HepG2 (cell line): ENCODE measurements around the gene NTN3. TPM values are rescaled to one million over a fixed set of nuclear protein-coding genes. Genes with fewer than 3 reads are reported as not detected.

Experiments used
- MYC ChIP-seq: sonication (generic); formaldehyde crosslinking; IDR thresholded peaks from 2 replicates; pipeline ENCODE4 v1.9.0; 2021; ENCODE audit warnings: missing genetic modification reagents, borderline replicate concordance
- REPIN1 ChIP-seq: sonication (generic); formaldehyde crosslinking; IDR thresholded peaks from 2 replicates; pipeline ENCODE4 v1.8.0; 2022; ENCODE audit warnings: missing genetic modification reagents, low read depth, mild to moderate bottlenecking, borderline replicate concordance
- ZBTB43 ChIP-seq: sonication (generic); formaldehyde crosslinking; conservative IDR thresholded peaks from 2 replicates; pipeline ENCODE4 v1.4.0; 2020; ENCODE audit warnings: missing genetic modification reagents
- ZNF280D ChIP-seq: sonication (generic); formaldehyde crosslinking; IDR thresholded peaks from 2 replicates; pipeline ENCODE4 v1.5.1; 2020; ENCODE audit warnings: mild to moderate bottlenecking, missing genetic modification reagents
- ZNF773 ChIP-seq: sonication (generic); formaldehyde crosslinking; IDR thresholded peaks from 2 replicates; pipeline ENCODE4 v1.4.0; 2020; ENCODE audit warnings: missing genetic modification reagents, borderline replicate concordance
- polyA plus RNA-seq, 8 experiments: library from polyadenylated mRNA; depleted of rRNA in 3 of 8; stranded (reverse) in 7 of 8; unstranded in 1 of 8; fragments of >200 nt; fragmentation: Illumina TruSeq in 4 of 8; extraction: Trizol in 4 of 8; gene quantifications; 2 replicates each; pipeline versions ENCODE4 v1.2.1 to v1.2.3, GENCODE V29; 2011 to 2016; ENCODE audit warnings: low read depth in 4 of 8, missing spikeins in 1 of 8, mixed read lengths in 1 of 8; ENCODE audit not compliant: insufficient read depth in 1 of 8
- total RNA-seq, 5 experiments: library from RNA; depleted of rRNA; stranded (reverse); fragments of >200 nt; fragmentation: Illumina TruSeq; extraction: Trizol; gene quantifications; 2 replicates each; pipeline ENCODE4 v1.2.3, GENCODE V29; 2016; ENCODE audit warnings: low read depth in 1 of 5
- TF ChIP-seq, protein P1 (sequence below): sonication (generic); formaldehyde crosslinking; IDR thresholded peaks from 2 replicates; pipeline ENCODE4 v1.8.1; 2023; ENCODE audit warnings: missing genetic modification reagents, mild to moderate bottlenecking, borderline replicate concordance

Gene NTN3
- total and polyA plus RNA-seq, 2 of the 13 experiments (the other 11 are each of a cell fraction or from before 2014, with no cell fraction given), result 0.09 to 0.20 TPM

GRCh38 chr16:2489581-2489980, 18.5 kb downstream of the NTN3 start (continued):
- TF ChIP-seq ZNF280D (CRISPR knock-in tag) (no peak), MYC (CRISPR knock-in tag) (no peak), ZNF773 (CRISPR knock-in tag) (no peak), ZBTB43 (CRISPR knock-in tag) (no peak), REPIN1 (CRISPR knock-in tag) (no peak)
- TF ChIP-seq, protein P1, sequence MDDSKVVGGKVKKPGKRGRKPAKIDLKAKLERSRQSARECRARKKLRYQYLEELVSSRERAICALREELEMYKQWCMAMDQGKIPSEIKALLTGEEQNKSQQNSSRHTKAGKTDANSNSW, result no peak
- TF ChIP-seq, all 625 proteins: peak for 0
